Islet of Langerhans (tissue), 1 donor: ENCODE results near the gene GJA3.

ENCODE experiments used
- FAIRE-seq: peaks from one replicate; lab custom pipeline; 2011; peaks lifted over from hg19 to GRCh38; lab: Jason Lieb, UNC

GJA3 gene

GRCh38 chr13:20150561-20150960, 10.3 kb downstream of the GJA3 start:
- no peak for FAIRE-seq

GRCh38 chr13:20149762-20150161, 11.1 kb downstream of the GJA3 start:
- no peak for FAIRE-seq

GRCh38 chr13:20148501-20149183, 12.2 kb downstream of the GJA3 start:
- FAIRE-seq: no peak

- FAIRE-seq: no peak
Measured at GRCh38 chr13:20146381-20146780, 14.5 kb downstream of the GJA3 start.

GRCh38 chr13:20145521-20145920, 15.3 kb downstream of the GJA3 start:
- no peak for FAIRE-seq

- no peak for FAIRE-seq
Measured at GRCh38 chr13:20144141-20144850, 16.6 kb downstream of the GJA3 start.

GRCh38 chr13:20142927-20143480, 17.8 kb downstream of the GJA3 start:
- FAIRE-seq: no peak

GRCh38 chr13:20142023-20142926, 18.6 kb downstream of the GJA3 start:
- no peak for FAIRE-seq

GRCh38 chr13:20141238-20142022, 19.4 kb downstream of the GJA3 start:
- no peak for FAIRE-seq

GRCh38 chr13:20140487-20140886, 20.4 kb downstream of the GJA3 start:
- no peak for FAIRE-seq

- FAIRE-seq: no peak
Measured at GRCh38 chr13:20137875-20138274, 23.0 kb downstream of the GJA3 start.

- FAIRE-seq: no peak
Measured at GRCh38 chr13:20136781-20137703, 23.8 kb downstream of the GJA3 start.

- no peak for FAIRE-seq
Measured at GRCh38 chr13:20134732-20135131, 26.1 kb downstream of the GJA3 start.

- FAIRE-seq: no peak
Measured at GRCh38 chr13:20132052-20132634, 28.7 kb downstream of the GJA3 start.

GRCh38 chr13:20131057-20131832, 29.6 kb downstream of the GJA3 start:
- FAIRE-seq: no peak

- FAIRE-seq: no peak
Measured at GRCh38 chr13:20130652-20131051, 30.2 kb downstream of the GJA3 start.

- no peak for FAIRE-seq
Measured at GRCh38 chr13:20130012-20130411, 30.8 kb downstream of the GJA3 start.

GRCh38 chr13:20129076-20129475, 31.8 kb downstream of the GJA3 start:
- no peak for FAIRE-seq

GRCh38 chr13:20128459-20128931, 32.4 kb downstream of the GJA3 start:
- FAIRE-seq: no peak
